ENCODE results near the gene FBP1.
"Not testable (repeated sequence)": the region's sequence is repeated elsewhere in the genome, so short reads cannot be mapped to it uniquely, and the experiment has no call there.

Gene FBP1

DNA sequence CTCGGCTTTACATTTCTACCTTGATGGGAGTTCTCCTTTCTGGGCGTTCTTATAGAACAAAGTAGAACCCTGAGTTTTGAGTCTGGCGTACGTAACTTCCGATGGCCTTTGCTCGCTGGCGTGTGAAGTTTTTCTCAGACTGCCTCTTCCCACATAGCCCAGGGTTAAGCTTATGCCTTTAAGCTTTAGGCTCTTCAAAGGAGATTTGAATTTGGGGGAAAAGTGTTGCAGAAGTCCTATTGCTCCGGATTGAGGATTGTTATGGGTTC lies 32.0 kb downstream of the FBP1 start:
- Histone ChIP-seq H3K4me3 (ENCODE audit: low read length) (no peak overlapping the region), H3K4me1 (ENCODE audit: control insufficient read depth, low read depth, low read length) (peaks cover 12% of the 10 kb centered on the region), H3K36me3 (ENCODE audit: control insufficient read depth, low read depth, low read length) (no peaks in the 10 kb centered on the region), H3K9me3 (ENCODE audit: control insufficient read depth, low read depth, low read length) (no peaks in the 10 kb centered on the region), H3K27me3 (ENCODE audit: control insufficient read depth, insufficient read depth, low read length) (no peaks in the 10 kb centered on the region), H3K9ac (ENCODE audit: low read length) (no peak overlapping the region), H3K27ac (ENCODE audit: low read length) (no peak overlapping the region)

DNA sequence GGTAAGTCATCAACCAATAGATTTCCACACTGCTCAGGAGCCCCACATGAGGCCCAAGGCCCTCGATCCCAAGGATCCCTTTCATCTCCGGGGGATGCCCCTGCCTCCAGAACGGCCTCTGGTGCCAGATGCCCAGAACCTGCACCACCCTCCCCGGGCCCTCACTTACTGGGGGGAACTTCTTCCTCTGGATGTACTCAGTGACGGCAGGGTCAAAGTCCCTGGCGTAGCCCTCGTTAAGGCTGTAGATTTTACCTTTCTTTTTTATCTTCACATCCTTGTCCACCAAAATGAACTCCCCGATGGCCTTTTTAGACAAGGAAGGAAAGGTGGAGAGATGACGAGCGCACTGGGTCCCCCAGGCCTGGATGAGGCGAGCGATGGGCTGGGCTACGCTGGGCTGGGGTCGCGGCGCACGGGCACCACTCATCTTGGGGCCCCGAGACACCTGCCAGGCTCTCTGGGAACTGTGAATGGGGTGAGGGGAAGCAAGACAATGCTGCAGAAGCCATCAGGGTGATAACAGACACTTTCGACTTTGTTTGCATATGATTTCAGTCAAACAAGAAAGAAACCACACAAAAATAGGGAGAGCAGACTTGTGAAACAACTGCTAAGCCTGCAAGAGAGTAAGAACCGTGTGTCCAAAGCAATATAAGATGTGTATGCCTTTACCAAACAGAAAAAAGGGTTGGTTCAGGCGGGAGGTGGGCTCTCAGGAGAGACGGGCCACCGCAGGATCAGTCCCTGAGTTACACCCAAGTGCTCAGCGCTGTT lies 32.5 kb downstream of the FBP1 start:
- Histone ChIP-seq H3K27me3 (ENCODE audit: control insufficient read depth, insufficient read depth, low read length) (no peaks in the 10 kb centered on the region), H3K9ac (ENCODE audit: low read length) (no peak overlapping the region), H3K4me3 (ENCODE audit: low read length) (no peak overlapping the region), H3K36me3 (ENCODE audit: control insufficient read depth, low read depth, low read length) (no peaks in the 10 kb centered on the region), H3K9me3 (ENCODE audit: control insufficient read depth, low read depth, low read length) (no peaks in the 10 kb centered on the region), H3K27ac (ENCODE audit: low read length) (no peak overlapping the region), H3K4me1 (ENCODE audit: control insufficient read depth, low read depth, low read length) (peaks cover 12% of the 10 kb centered on the region)

DNA sequence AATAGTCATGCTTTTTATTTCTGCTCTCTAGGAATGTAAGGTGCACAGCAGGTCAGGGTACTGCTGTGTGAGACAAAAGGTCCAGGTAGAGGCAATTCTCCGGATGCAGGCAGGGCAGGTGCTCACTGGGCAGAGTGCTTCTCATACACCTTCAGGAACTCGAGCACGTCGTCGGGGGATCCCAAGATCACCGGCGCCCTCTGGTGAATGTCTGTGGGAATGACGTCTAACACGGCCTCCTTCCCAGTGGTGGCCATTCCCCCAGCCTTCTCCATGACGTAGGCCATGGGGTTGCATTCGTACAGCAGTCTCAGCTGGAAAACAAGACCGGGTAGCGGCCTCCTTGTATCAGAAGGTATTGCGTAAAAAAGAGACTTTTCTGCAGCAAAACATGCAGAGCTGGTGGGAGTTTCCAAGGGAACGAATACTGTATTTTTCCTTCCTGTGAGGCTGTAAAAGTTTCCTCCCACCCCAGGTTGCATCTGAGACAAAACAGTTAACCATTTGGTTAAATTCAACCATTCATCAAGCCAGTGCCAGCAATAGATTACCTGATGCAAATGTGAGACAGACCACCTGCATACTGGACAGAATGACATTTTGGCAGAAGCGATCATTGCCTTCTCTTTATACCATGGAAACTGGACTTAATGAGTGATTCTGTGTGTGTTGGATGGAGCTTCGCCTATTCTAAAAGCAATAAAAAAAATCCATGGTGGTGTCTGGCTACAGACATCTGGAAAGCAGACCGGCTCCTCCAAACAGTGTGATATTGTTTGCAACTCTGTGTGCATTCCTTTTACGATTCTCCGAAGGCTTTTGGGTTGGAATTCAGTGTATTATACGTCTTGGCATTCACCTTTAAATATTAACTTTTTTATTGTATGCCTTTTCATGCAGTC lies 35.8 kb downstream of the FBP1 start:
- no peaks in the 10 kb centered on the region for H3K9me3 ChIP-seq (ENCODE audit: control insufficient read depth, low read depth, low read length)
- no peak overlapping the region for H3K27ac ChIP-seq (ENCODE audit: low read length)
- no peaks in the 10 kb centered on the region for H3K36me3 ChIP-seq (ENCODE audit: control insufficient read depth, low read depth, low read length)
- H3K27me3 ChIP-seq (ENCODE audit: control insufficient read depth, insufficient read depth, low read length), result no peaks in the 10 kb centered on the region
- H3K4me3 ChIP-seq (ENCODE audit: low read length), result no peak overlapping the region
- H3K9ac ChIP-seq (ENCODE audit: low read length), result no peak overlapping the region
- peaks cover 12% of the 10 kb centered on the region for H3K4me1 ChIP-seq (ENCODE audit: control insufficient read depth, low read depth, low read length)

DNA sequence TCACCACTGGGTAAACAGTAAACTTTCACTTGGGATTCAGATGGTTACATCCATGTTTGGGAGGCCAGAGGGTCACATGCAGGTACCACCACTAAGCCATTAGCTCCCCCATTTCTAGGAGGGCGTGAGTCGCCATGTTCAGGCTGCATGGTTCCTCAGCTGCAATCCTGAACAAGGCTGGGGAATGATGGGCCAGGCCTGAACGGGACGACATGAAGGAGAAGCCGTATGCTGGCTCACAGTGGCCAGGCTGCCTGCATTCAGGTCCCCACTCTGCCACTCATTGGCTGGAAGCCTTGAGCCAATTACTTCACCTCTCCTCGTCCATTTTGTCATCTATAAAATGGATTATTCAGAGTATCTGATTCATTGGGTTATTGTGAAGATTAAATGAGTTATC lies 36.7 kb downstream of the FBP1 start:
- peaks cover 7% of the 10 kb centered on the region for H3K4me1 ChIP-seq (ENCODE audit: control insufficient read depth, low read depth, low read length)
- H3K27me3 ChIP-seq (ENCODE audit: control insufficient read depth, insufficient read depth, low read length), result no peaks in the 10 kb centered on the region
- H3K9me3 ChIP-seq (ENCODE audit: control insufficient read depth, low read depth, low read length), result no peaks in the 10 kb centered on the region
- no peak overlapping the region for H3K4me3 ChIP-seq (ENCODE audit: low read length)
- H3K36me3 ChIP-seq (ENCODE audit: control insufficient read depth, low read depth, low read length), result no peaks in the 10 kb centered on the region
- H3K9ac ChIP-seq (ENCODE audit: low read length), result no peak overlapping the region
- H3K27ac ChIP-seq (ENCODE audit: low read length), result no peak overlapping the region

DNA sequence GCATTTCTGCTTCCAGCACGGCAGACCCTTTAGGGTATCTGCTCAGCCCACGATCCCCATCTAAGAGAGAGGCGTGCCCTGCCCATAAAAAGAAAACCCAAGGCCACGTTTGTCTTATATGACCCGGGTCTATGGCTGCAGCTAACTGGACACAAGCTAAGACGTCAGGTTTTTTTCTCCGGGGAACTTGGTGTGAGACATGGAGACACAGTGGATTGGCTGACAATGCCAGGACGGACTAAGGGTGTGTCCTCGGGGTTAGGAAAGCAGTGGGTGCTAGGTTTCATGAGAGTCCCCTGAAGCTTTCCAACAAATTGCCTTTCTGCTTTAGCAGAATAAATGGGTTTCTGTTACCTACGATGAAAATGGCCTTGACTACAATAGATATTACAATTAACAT lies 38.6 kb downstream of the FBP1 start:
- H3K36me3 ChIP-seq (ENCODE audit: control insufficient read depth, low read depth, low read length), result no peaks in the 10 kb centered on the region
- H3K27me3 ChIP-seq (ENCODE audit: control insufficient read depth, insufficient read depth, low read length), result no peaks in the 10 kb centered on the region
- no peak overlapping the region for H3K27ac ChIP-seq (ENCODE audit: low read length)
- no peak overlapping the region for H3K4me3 ChIP-seq (ENCODE audit: low read length)
- no peaks in the 10 kb centered on the region for H3K9me3 ChIP-seq (ENCODE audit: control insufficient read depth, low read depth, low read length)
- no peak overlapping the region for H3K9ac ChIP-seq (ENCODE audit: low read length)
- H3K4me1 ChIP-seq (ENCODE audit: control insufficient read depth, low read depth, low read length), result peaks cover 7% of the 10 kb centered on the region

DNA sequence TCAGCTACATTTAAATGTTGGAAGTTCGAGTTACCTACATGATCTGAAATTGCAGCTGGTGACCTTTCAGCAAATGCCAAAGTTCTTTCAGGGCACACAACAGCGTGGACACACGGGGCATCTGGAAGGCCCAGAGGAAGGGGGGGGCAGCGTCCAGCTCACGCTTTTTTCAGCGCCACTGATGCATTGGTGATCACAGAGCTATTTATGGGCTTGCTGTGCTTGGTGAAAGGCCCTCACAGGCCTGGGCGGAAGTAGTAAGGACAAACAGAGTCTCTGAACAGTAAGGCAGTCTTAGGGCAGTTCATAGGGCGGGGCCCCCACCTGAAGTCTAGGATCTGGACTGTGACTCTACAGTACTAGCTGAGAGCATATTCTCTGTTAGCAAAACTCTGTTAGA lies 39.1 kb downstream of the FBP1 start:
- Histone ChIP-seq H3K36me3 (ENCODE audit: control insufficient read depth, low read depth, low read length) (no peaks in the 10 kb centered on the region), H3K27ac (ENCODE audit: low read length) (no peak overlapping the region), H3K4me1 (ENCODE audit: control insufficient read depth, low read depth, low read length) (peaks cover 7% of the 10 kb centered on the region), H3K4me3 (ENCODE audit: low read length) (no peak overlapping the region), H3K9ac (ENCODE audit: low read length) (no peak overlapping the region), H3K9me3 (ENCODE audit: control insufficient read depth, low read depth, low read length) (no peaks in the 10 kb centered on the region), H3K27me3 (ENCODE audit: control insufficient read depth, insufficient read depth, low read length) (no peaks in the 10 kb centered on the region)

DNA sequence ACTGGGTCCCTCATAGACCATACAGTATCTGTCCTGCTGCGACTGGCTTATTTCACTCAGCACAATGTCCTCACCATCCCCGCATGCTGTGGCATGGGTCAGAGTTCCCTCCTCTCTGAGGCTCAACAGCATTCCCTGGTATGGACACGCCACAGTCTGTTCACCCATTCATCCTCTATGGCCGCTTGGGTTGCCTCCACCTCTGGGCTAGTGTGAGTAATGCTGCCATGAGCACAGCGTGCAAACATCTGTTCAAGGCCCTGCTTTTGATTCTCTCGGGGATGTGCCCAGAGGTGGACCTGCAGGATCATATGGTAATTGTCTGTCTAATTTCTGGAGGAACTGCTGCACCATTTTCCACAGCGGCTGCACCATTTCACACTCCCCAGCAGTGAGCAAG lies 40.2 kb downstream of the FBP1 start:
- Histone ChIP-seq H3K9me3 (ENCODE audit: control insufficient read depth, low read depth, low read length) (no peaks in the 10 kb centered on the region), H3K36me3 (ENCODE audit: control insufficient read depth, low read depth, low read length) (no peaks in the 10 kb centered on the region), H3K27me3 (ENCODE audit: control insufficient read depth, insufficient read depth, low read length) (no peaks in the 10 kb centered on the region), H3K9ac (ENCODE audit: low read length) (no peak overlapping the region), H3K4me3 (ENCODE audit: low read length) (no peak overlapping the region), H3K27ac (ENCODE audit: low read length) (no peak overlapping the region), H3K4me1 (ENCODE audit: control insufficient read depth, low read depth, low read length) (peaks cover 7% of the 10 kb centered on the region)

DNA sequence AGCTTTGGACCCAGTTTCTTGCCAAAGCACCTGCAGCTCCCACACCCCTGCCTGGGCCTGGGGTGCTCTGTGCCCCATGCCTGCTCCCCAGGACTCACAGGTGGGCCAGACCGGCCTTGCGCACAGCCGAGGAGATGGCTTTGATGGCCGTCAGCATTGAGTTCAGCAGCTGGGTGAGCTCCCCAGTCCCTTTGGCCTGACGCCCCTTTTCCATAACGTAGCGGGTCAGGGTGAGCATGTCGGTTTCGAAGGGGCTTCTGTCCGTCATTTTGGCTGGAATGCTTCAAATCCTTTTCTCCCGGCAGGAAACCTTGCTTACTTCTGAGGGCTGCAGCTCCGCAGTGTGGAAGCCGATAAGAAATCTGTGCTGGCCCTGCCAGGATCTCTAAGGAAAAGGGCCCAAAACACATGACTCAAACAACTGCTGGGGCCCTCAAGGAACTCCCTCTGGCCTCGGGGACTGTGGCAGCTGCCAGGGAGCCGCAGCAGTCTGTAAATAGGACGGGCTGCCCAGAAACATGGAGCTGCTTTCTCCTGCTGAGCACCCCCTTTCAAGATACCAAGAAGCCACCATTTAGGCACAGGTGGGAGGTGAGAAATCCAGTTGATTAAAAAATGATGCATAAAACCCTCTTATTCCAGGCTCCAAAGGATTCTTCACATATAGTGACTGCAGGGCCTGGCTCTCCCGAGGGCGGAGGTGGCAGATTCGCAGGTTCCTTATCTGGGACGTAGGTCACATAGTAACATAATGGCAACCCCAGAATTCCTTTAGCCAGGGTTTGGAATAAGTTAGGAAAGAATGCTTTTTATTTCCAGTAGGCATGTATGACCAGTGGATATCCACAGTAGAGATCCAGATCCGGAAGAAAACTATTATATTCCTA lies 45.6 kb downstream of the FBP1 start, which contains the start of gene FBP2:
TSS of gene FBP2 (minus strand) at position 366 of the 887 bp plus-strand sequence. CDS start at position 268, 98 bp downstream.
- Histone ChIP-seq H3K27me3 (ENCODE audit: control insufficient read depth, insufficient read depth, low read length) (no peaks in the 10 kb centered on the region), H3K9me3 (ENCODE audit: control insufficient read depth, low read depth, low read length) (no peaks in the 10 kb centered on the region), H3K4me3 (ENCODE audit: low read length) (no peak within 1 kb of the TSS), H3K4me1 (ENCODE audit: control insufficient read depth, low read depth, low read length) (no peaks in the 10 kb centered on the region), H3K36me3 (ENCODE audit: control insufficient read depth, low read depth, low read length) (no peaks in the 10 kb centered on the region), H3K27ac (ENCODE audit: low read length) (no peak within 1 kb of the TSS), H3K9ac (ENCODE audit: low read length) (no peak within 1 kb of the TSS)

DNA sequence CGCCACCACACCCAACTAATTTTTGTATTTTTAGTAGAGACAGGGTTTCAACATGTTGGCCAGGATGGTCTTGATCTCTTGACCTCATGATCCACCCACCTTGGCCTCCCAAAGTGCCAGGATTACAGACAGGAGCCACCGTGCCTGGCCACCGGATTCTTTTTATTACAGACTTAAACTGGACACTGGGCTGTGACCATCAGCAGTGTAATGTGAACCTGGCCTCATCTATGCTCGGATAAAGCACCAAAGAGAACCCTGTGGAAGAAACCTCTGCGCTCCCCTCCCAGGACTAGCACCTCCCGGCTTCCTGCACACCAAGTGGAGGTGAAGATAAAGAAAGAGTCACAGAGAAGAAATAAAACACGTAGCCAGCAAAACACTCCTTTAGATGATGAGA lies 46.6 kb downstream of the FBP1 start:
- H3K9me3 ChIP-seq (ENCODE audit: control insufficient read depth, low read depth, low read length); H3K4me3 ChIP-seq (ENCODE audit: low read length); H3K27ac ChIP-seq (ENCODE audit: low read length); H3K4me1 ChIP-seq (ENCODE audit: control insufficient read depth, low read depth, low read length); H3K27me3 ChIP-seq (ENCODE audit: control insufficient read depth, insufficient read depth, low read length); H3K36me3 ChIP-seq (ENCODE audit: control insufficient read depth, low read depth, low read length); H3K9ac ChIP-seq (ENCODE audit: low read length): not testable (repeated sequence)

DNA sequence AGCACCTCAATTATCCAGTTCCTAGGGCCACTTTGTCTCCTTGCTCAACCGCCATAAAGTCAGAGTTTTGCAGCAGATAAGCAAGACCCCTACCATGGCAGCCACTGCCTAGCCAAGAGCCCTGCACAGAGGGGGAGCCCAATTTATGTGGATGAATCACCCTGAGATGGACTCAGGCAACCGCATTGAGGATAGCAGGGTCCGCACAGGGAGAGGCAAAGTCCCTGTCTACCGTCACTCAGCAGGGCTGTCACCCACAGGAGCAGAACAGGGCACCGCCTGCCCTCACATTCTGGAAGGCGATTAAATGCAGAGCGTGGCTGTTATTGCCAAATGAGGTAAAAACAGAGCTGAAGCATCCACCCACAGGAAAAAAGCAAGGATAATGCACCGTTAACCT lies 47.4 kb downstream of the FBP1 start:
- H3K27ac ChIP-seq (ENCODE audit: low read length), result no peak overlapping the region
- no peaks in the 10 kb centered on the region for H3K9me3 ChIP-seq (ENCODE audit: control insufficient read depth, low read depth, low read length)
- no peaks in the 10 kb centered on the region for H3K27me3 ChIP-seq (ENCODE audit: control insufficient read depth, insufficient read depth, low read length)
- no peak overlapping the region for H3K9ac ChIP-seq (ENCODE audit: low read length)
- H3K36me3 ChIP-seq (ENCODE audit: control insufficient read depth, low read depth, low read length), result no peaks in the 10 kb centered on the region
- no peak overlapping the region for H3K4me3 ChIP-seq (ENCODE audit: low read length)
- no peaks in the 10 kb centered on the region for H3K4me1 ChIP-seq (ENCODE audit: control insufficient read depth, low read depth, low read length)

DNA sequence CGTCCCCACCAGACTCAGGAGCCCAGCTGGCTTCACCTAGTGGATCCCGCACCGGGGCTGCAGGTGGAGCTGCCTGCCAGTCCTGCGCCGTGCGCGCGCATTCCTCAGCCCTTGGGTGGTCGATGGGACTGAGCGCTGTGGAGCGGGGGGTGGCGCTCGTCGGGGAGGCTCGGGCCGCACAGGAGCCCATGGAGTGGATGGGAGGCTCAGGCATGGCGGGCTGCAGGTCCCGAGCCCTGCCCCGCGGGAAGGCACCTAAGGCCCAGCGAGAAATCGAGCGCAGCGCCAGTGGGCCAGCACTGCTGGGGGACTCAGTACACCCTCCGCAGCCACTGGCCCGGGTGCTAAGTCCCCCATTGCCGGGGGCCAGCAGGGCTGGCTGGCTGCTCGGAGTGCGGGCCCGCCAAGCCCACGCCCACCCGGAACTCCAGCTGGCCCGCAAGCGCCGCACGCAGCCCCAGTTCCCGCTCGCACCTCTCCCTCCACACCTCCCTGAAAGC lies 48.2 kb downstream of the FBP1 start:
- not testable (repeated sequence) for H3K4me1 ChIP-seq (ENCODE audit: control insufficient read depth, low read depth, low read length); H3K9ac ChIP-seq (ENCODE audit: low read length); H3K4me3 ChIP-seq (ENCODE audit: low read length); H3K9me3 ChIP-seq (ENCODE audit: control insufficient read depth, low read depth, low read length); H3K36me3 ChIP-seq (ENCODE audit: control insufficient read depth, low read depth, low read length); H3K27me3 ChIP-seq (ENCODE audit: control insufficient read depth, insufficient read depth, low read length); H3K27ac ChIP-seq (ENCODE audit: low read length)

Measured in iPS-18a (cell line).